IMR-90 (cell line): ENCODE results near the gene EIF2B4. TPM values are rescaled to one million over a fixed set of nuclear protein-coding genes. Genes with fewer than 3 reads are reported as not detected.

Experiments used
- ATAC-seq: fragments of 200-7000 bp; cut with Tn5 transposase; 2 replicates; pipeline ENCODE4 v1.9.1; 2020; ENCODE audit warnings: low read depth, mild to moderate bottlenecking, moderate library complexity
- BruUV-seq: library from RNA; stranded (reverse); fragments of 400-500 nt; replicated peaks from 2 replicates; lab custom pipeline; 2021; lab: Mats Ljungman, UMichigan
- CTCF ChIA-PET: fragments of 300-600 bp; formaldehyde crosslinking; extraction: SDS; loops from one replicate; lab custom pipeline; 2021; ENCODE audit warnings: antibody characterized with exemption; lab: Yijun Ruan, JAX
- POLR2A ChIA-PET: fragments of 300-600 bp; sonication (Branson Sonifier 250); formaldehyde crosslinking; loops from one replicate; lab custom pipeline; 2022; ENCODE audit warnings: antibody characterized with exemption; ENCODE audit not compliant: unreplicated experiment; lab: Charles Lee
- DNase-seq: peaks from one replicate; pipeline ENCODE4 v3.0.0; 2013
- H2AFZ ChIP-seq: replicated peaks from 2 replicates; pipeline ENCODE3; 2013; ENCODE audit warnings: low read length, mild to moderate bottlenecking; ENCODE audit not compliant: poor library complexity
- H2AK5ac ChIP-seq: 2 replicates; pipeline ENCODE4 v1.6.1; 2013; ENCODE audit warnings: low read depth, low read length, inconsistent platforms
- H2AK9ac ChIP-seq: replicated peaks from 2 replicates; pipeline ENCODE3; 2013; ENCODE audit warnings: mild to moderate bottlenecking, low read depth, low read length, moderate library complexity; ENCODE audit not compliant: poor library complexity
- H2BK120ac ChIP-seq: 2 replicates; pipeline ENCODE4 v1.6.1; 2013; ENCODE audit warnings: low read depth, low read length, inconsistent platforms
- H2BK15ac ChIP-seq: 3 replicates; pipeline ENCODE4 v1.6.1; 2013; ENCODE audit warnings: low read depth, low read length, inconsistent platforms
- H2BK20ac ChIP-seq: 2 replicates; pipeline ENCODE4 v1.6.1; 2013; ENCODE audit warnings: low read depth, mild to moderate bottlenecking, inconsistent platforms, low read length, moderate library complexity
- H2BK5ac ChIP-seq: 2 replicates; pipeline ENCODE4 v1.6.1; 2013; ENCODE audit warnings: mild to moderate bottlenecking, low read depth, low read length, inconsistent platforms; ENCODE audit not compliant: poor library complexity, severe bottlenecking
- H3K14ac ChIP-seq: replicated peaks from 2 replicates; pipeline ENCODE4 v1.6.1; 2013; ENCODE audit warnings: low read depth, low read length, inconsistent platforms
- H3K18ac ChIP-seq: 2 replicates; pipeline ENCODE4 v1.6.1; 2013; ENCODE audit warnings: low read depth, low read length, control low read depth
- H3K23ac ChIP-seq: 2 replicates; pipeline ENCODE4 v1.6.1; 2013; ENCODE audit warnings: low read depth, low read length, inconsistent platforms
- H3K27ac ChIP-seq: 2 replicates; pipeline ENCODE4 v1.5.1; 2013; ENCODE audit warnings: mild to moderate bottlenecking, control low read depth, low read length; ENCODE audit not compliant: insufficient read depth
- H3K27me3 ChIP-seq: 2 replicates; pipeline ENCODE4 v1.6.1; 2013; ENCODE audit warnings: low read length; ENCODE audit not compliant: control insufficient read depth, insufficient read depth
- H3K36me3 ChIP-seq: 2 replicates; pipeline ENCODE4 v1.6.1; 2013; ENCODE audit warnings: low read length, mixed read lengths; ENCODE audit not compliant: control insufficient read depth, insufficient read depth
- H3K4ac ChIP-seq: 2 replicates; pipeline ENCODE4 v1.6.1; 2013; ENCODE audit warnings: low read depth, low read length, inconsistent platforms
- H3K4me1 ChIP-seq: 2 replicates; pipeline ENCODE4 v1.6.1; 2013; ENCODE audit warnings: low read length, mixed read lengths; ENCODE audit not compliant: control insufficient read depth, insufficient read depth
- H3K4me2 ChIP-seq: 2 replicates; pipeline ENCODE4 v1.6.1; 2013; ENCODE audit warnings: low read depth, mild to moderate bottlenecking, control low read depth, low read length, moderate library complexity
- H3K4me3 ChIP-seq: 2 replicates; pipeline ENCODE4 v1.5.1; 2013; ENCODE audit warnings: low read depth, mild to moderate bottlenecking, control low read depth, low read length, moderate library complexity; ENCODE audit not compliant: insufficient read depth
- H3K56ac ChIP-seq: 2 replicates; pipeline ENCODE4 v1.6.1; 2013; ENCODE audit warnings: low read length, inconsistent platforms; ENCODE audit not compliant: insufficient read depth; ENCODE audit errors: extremely low read depth
- H3K79me1 ChIP-seq, 2 experiments: 2 replicates each; pipeline ENCODE4 v1.6.1; 2013; ENCODE audit warnings: low read length in 2 of 2, inconsistent platforms in 1 of 2, low read depth in 1 of 2
- H3K9ac ChIP-seq: 2 replicates; pipeline ENCODE4 v1.6.1; 2013; ENCODE audit warnings: low read depth, low read length, control low read depth
- H3K9me1 ChIP-seq: 2 replicates; pipeline ENCODE4 v1.6.1; 2013; ENCODE audit warnings: low read length, inconsistent platforms; ENCODE audit not compliant: insufficient read depth
- H3K9me3 ChIP-seq: 2 replicates; pipeline ENCODE4 v1.6.1; 2013; ENCODE audit warnings: low read length; ENCODE audit not compliant: control insufficient read depth, insufficient read depth
- H4K20me1 ChIP-seq: 2 replicates; pipeline ENCODE4 v1.6.1; 2013; ENCODE audit warnings: low read length, inconsistent platforms; ENCODE audit not compliant: insufficient read depth
- H4K5ac ChIP-seq: 2 replicates; pipeline ENCODE4 v1.6.1; 2013; ENCODE audit warnings: mild to moderate bottlenecking, low read depth, low read length, control low read depth
- H4K8ac ChIP-seq, 2 experiments: 2 replicates each; pipeline ENCODE4 v1.6.1; 2013; ENCODE audit warnings: low read depth in 2 of 2, low read length in 2 of 2, control low read depth in 1 of 2, inconsistent platforms in 1 of 2
- H4K91ac ChIP-seq: 2 replicates; pipeline ENCODE4 v1.6.1; 2013; ENCODE audit warnings: low read depth, low read length, inconsistent platforms; ENCODE audit not compliant: insufficient read depth
- BHLHE40 ChIP-seq: fragments of 150-350 bp; IDR thresholded peaks from 2 replicates; pipeline ENCODE4 v1.6.1; 2016; ENCODE audit warnings: mild to moderate bottlenecking, low read depth, low read length
- CHD1 ChIP-seq: IDR thresholded peaks from 2 replicates; pipeline ENCODE4 v1.6.1; 2012; ENCODE audit warnings: low read depth, low read length, improper control_type of control experiment
- ELK1 ChIP-seq: fragments of 150-350 bp; IDR thresholded peaks from 2 replicates; pipeline ENCODE4 v1.6.1; 2016; ENCODE audit warnings: low read depth, mild to moderate bottlenecking, low read length, moderate library complexity, borderline replicate concordance
- FOS ChIP-seq: fragments of 150-350 bp; IDR thresholded peaks from 2 replicates; pipeline ENCODE4 v1.6.1; 2016; ENCODE audit warnings: low read depth, low read length
- MXI1 ChIP-seq: IDR thresholded peaks from 2 replicates; pipeline ENCODE4 v1.6.1; 2012; ENCODE audit warnings: low read depth, mild to moderate bottlenecking, low read length, moderate library complexity, borderline replicate concordance
- NFE2L2 ChIP-seq: fragments of 150-350 bp; IDR thresholded peaks from 2 replicates; pipeline ENCODE4 v1.6.1; 2016; ENCODE audit warnings: low read depth, mild to moderate bottlenecking, low read length
- POLR2A ChIP-seq: IDR thresholded peaks from 2 replicates; pipeline ENCODE4 v1.6.1; 2012; ENCODE audit warnings: mild to moderate bottlenecking, low read depth, low read length
- RAD21 ChIP-seq: IDR thresholded peaks from 2 replicates; pipeline ENCODE4 v1.6.1; 2012; ENCODE audit warnings: low read length, improper control_type of control experiment
- RCOR1 ChIP-seq: IDR thresholded peaks from 2 replicates; pipeline ENCODE4 v1.6.1; 2012; ENCODE audit warnings: mild to moderate bottlenecking, low read length, improper control_type of control experiment; ENCODE audit not compliant: insufficient replicate concordance
- RFX5 ChIP-seq: IDR thresholded peaks from 2 replicates; pipeline ENCODE4 v1.8.0; 2012; ENCODE audit warnings: low read depth, mild to moderate bottlenecking, low read length, moderate library complexity
- WGBS, 2 experiments: methylation state at CpG; one replicate each; pipeline versions ENCODE4 v1.1.5 to v1.1.7; 2013; ENCODE audit warnings: missing lambda C conversion rate in 2 of 2; ENCODE audit not compliant: insufficient read length in 1 of 2; ENCODE audit errors: extremely low coverage in 2 of 2; 5-methylcytosine and 5-hydroxymethylcytosine counted together
- dilution Hi-C: fragments of 300-500 bp; cut with HindIII; formaldehyde crosslinking; loops from one replicate; pipeline ENCODE4 v1.14.3; 2018; ENCODE audit warnings: low sequenced_read_pairs; ENCODE audit not compliant: unreplicated experiment
- in situ Hi-C: fragments of 300-500 bp; cut with MboI; formaldehyde crosslinking; loops from 3 replicates; pipeline ENCODE4 v1.14.3; 2019; ENCODE audit warnings: low sequenced_read_pairs, inconsistent platforms, mixed read lengths
- intact Hi-C: fragments of 100-400 bp; cut with micrococcal nuclease; formaldehyde crosslinking; loops from 2 replicates; pipeline ENCODE4 v1.10.0; 2022
- polyA plus RNA-seq, 3 experiments: library from polyadenylated mRNA; depleted of rRNA; stranded (reverse); fragments of >200 nt; gene quantifications; 2 replicates each; pipeline ENCODE4 v1.2.3, GENCODE V29; 2012; ENCODE audit warnings: low replicate concordance in 1 of 3
- total RNA-seq: library from RNA; depleted of rRNA; stranded (reverse); fragments of >200 nt; gene quantifications from 2 replicates; pipeline ENCODE4 v1.2.3, GENCODE V29; 2012
- TF ChIP-seq, protein P1 (sequence below): conservative IDR thresholded peaks from 2 replicates; pipeline ENCODE4 v1.5.1; 2012; ENCODE audit warnings: mild to moderate bottlenecking, low read depth, low read length, improper control_type of control experiment

The EIF2B4 gene
- total and polyA plus RNA-seq, 2 of the 4 experiments (the other 2 are of a cell fraction), result 40.3 to 47.9 TPM

- no peak overlapping the region for H3K4me3 ChIP-seq
- no peak overlapping the region for H2BK15ac ChIP-seq
- H2AK9ac ChIP-seq, result peak overlapping the region; percentile 31
- no peak overlapping the region for H2AFZ ChIP-seq
- ATAC-seq (no peak), DNase-seq (no peak)
- H2BK5ac ChIP-seq, result no peak overlapping the region
- H3K27me3 ChIP-seq, result no peaks in the 10 kb centered on the region
- no peak overlapping the region for H4K8ac ChIP-seq
- no peak overlapping the region for H2AK5ac ChIP-seq
- 93% methylated on average over 13 of the region's 29 CpGs; no CpG with 5 or more reads in 1 of the 2 experiments for WGBS, 2 experiments
- dilution Hi-C loops (no loop called here), in situ Hi-C loops (no loop called here), intact Hi-C loops (no loop called here)
- CTCF ChIA-PET, result no interaction called here
- no peak overlapping the region for H3K56ac ChIP-seq
- BruUV-seq, result no TSS peak
- H3K4me1 ChIP-seq, result peaks cover 6% of the 10 kb centered on the region
- H3K9me1 ChIP-seq, result peaks cover under 1% of the 10 kb centered on the region; the same call in 1 of the 2 replicates
- H3K4me2 ChIP-seq, result no peak overlapping the region
- H2BK120ac ChIP-seq, result no peak overlapping the region
- H3K4ac ChIP-seq, result no peak overlapping the region
- no peaks in the 10 kb centered on the region for H3K9me3 ChIP-seq
- POLR2A ChIA-PET, result no interaction called here
- no peak overlapping the region for H2BK20ac ChIP-seq
- TF ChIP-seq RAD21 (peak; percentile 1; the same call in 1 of the 2 replicates), NFE2L2 (no peak), RCOR1 (no peak), MXI1 (no peak), ELK1 (no peak), CHD1 (no peak), FOS (no peak), RFX5 (no peak), POLR2A (no peak), BHLHE40 (no peak)
- TF ChIP-seq, protein P1, sequence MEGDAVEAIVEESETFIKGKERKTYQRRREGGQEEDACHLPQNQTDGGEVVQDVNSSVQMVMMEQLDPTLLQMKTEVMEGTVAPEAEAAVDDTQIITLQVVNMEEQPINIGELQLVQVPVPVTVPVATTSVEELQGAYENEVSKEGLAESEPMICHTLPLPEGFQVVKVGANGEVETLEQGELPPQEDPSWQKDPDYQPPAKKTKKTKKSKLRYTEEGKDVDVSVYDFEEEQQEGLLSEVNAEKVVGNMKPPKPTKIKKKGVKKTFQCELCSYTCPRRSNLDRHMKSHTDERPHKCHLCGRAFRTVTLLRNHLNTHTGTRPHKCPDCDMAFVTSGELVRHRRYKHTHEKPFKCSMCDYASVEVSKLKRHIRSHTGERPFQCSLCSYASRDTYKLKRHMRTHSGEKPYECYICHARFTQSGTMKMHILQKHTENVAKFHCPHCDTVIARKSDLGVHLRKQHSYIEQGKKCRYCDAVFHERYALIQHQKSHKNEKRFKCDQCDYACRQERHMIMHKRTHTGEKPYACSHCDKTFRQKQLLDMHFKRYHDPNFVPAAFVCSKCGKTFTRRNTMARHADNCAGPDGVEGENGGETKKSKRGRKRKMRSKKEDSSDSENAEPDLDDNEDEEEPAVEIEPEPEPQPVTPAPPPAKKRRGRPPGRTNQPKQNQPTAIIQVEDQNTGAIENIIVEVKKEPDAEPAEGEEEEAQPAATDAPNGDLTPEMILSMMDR, result peak; percentile 19; the same call in 1 of the 2 replicates
- H3K27ac ChIP-seq, result no peak overlapping the region
- no peak overlapping the region for H3K18ac ChIP-seq
- no peak overlapping the region for H4K5ac ChIP-seq
- no peak overlapping the region for H3K23ac ChIP-seq
- no peak overlapping the region for H3K14ac ChIP-seq
- no peak overlapping the region for H4K91ac ChIP-seq
- peaks cover 61% of the 10 kb centered on the region for H3K36me3 ChIP-seq
- H3K9ac ChIP-seq, result no peak overlapping the region
- peaks cover 17 to 55% of the 10 kb centered on the region in 2 experiments; a peak in 3 of 4 replicates for H3K79me1 ChIP-seq
- H4K20me1 ChIP-seq, result peaks cover 17% of the 10 kb centered on the region; the same call in 1 of the 2 replicates
These were observed 8.1 kb upstream of the EIF2B4 start for GRCh38 chr2:27378096-27378808.
